Measurements from ENCODE around the gene RABGGTA. TPM values are rescaled to one million over a fixed set of nuclear protein-coding genes. Genes with fewer than 3 reads are reported as not detected.
"Not testable (repeated sequence)": the region's sequence is repeated elsewhere in the genome, so short reads cannot be mapped to it uniquely, and the experiment has no call there.

Gene RABGGTA
- total and polyA plus RNA-seq, 9 of the 15 experiments (the other 6 are each of a cell fraction or from before 2014, with no cell fraction given): 4.5 to 24.2 (median 15.5) TPM

GRCh38 chr14:24219080-24219479 lies 52.3 kb downstream of the RABGGTA start:
- FAIRE-seq (no peak), ATAC-seq (no peak), DNase-seq (ENCODE audit: extremely low read depth in 1 of 4, low spot score in 3 of 4) (no peak)
- Histone ChIP-seq H3K9me1 (ENCODE audit: control insufficient read depth, insufficient read depth, low read length) (no peaks in the 10 kb centered on the region), H3K4me2 (ENCODE audit: insufficient read depth, low read length) (no peak overlapping the region), H3K9ac (ENCODE audit: insufficient read depth in 1 of 2, low read depth in 2 of 2, low read length in 2 of 2) (no peak overlapping the region), H3K36me3 (ENCODE audit: control insufficient read depth, insufficient read depth, low read length) (peaks cover 13% of the 10 kb centered on the region; the same call in 2 of the 3 replicates), H3K27me3 (ENCODE audit: control insufficient read depth in 2 of 2, insufficient read depth in 2 of 2, low read length in 2 of 2) (no peaks in the 10 kb centered on the region), H3K27ac (ENCODE audit: extremely low read depth, low read depth, low read length) (no peak overlapping the region), H2AFZ (ENCODE audit: low read depth, low read length) (no peak overlapping the region), H3K4me1 (replicated peaks in 1 of 2; ENCODE audit: control insufficient read depth in 2 of 2, insufficient read depth in 2 of 2, low read length in 2 of 2) (peaks cover 4 to 6% of the 10 kb centered on the region in 2 experiments; a peak in 4 of 5 replicates), H3K4me3 (no peak overlapping the region), H3K79me2 (ENCODE audit: control insufficient read depth, insufficient read depth, low read length) (peaks cover 16% of the 10 kb centered on the region), H4K20me1 (replicated peaks; ENCODE audit: control insufficient read depth, insufficient read depth, low read length) (no peaks in the 10 kb centered on the region), H3K9me3 (replicated peaks; ENCODE audit: control insufficient read depth, insufficient read depth, low read depth, low read length) (no peaks in the 10 kb centered on the region)
- no peak for TF ChIP-seq ELF1 (tag; IDR thresholded peaks at IDR 0.05)
- no peak for TF ChIP-seq POLR2H (tag; IDR thresholded peaks at IDR 0.05; ENCODE audit: low read depth)
- TF ChIP-seq THAP7 (CRISPR knock-in tag; IDR thresholded peaks at IDR 0.05): no peak
- WGBS (ENCODE audit: insufficient coverage, low coverage, missing lambda C conversion rate): 70% methylated on average over 2 of the region's 4 CpGs
- ChIA-PET POLR2A (no interaction called here), CTCF (ENCODE audit: low intra/inter-chr PET ratio) (no interaction called here)
- intact Hi-C loops (cut with micrococcal nuclease): no loop called here
- no TSS peak for BruUV-seq (replicated peaks)
- in situ Hi-C loops (cut with MboI): no loop called here

DNA sequence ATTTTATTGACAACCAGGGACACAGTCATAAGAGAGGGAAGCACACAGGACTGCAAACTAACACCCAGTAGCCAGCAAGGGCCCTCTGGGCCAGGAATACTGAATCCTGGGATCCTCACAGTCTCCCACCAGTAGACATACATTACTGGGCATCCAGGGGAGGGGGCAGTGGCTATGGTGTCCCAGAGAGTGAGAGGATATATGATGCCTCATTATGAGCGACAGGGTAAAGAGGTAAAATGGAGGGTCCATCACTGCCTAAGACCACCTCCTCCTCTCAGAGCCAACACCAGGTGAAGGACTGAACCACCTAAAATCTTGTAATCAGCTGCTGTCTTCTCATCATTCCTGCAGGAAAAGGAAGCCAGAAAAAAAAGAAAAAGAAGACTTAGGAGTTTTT lies 54.5 kb downstream of the RABGGTA start:
- H3K27me3 ChIP-seq (ENCODE audit: control insufficient read depth in 2 of 2, insufficient read depth in 2 of 2, low read length in 2 of 2); ATAC-seq; H4K20me1 ChIP-seq (replicated peaks; ENCODE audit: control insufficient read depth, insufficient read depth, low read length); DNase-seq (ENCODE audit: extremely low read depth in 1 of 4, low spot score in 3 of 4); H2AFZ ChIP-seq (ENCODE audit: low read depth, low read length); in situ Hi-C loops (cut with MboI); H3K9ac ChIP-seq (ENCODE audit: insufficient read depth in 1 of 2, low read depth in 2 of 2, low read length in 2 of 2); H3K9me3 ChIP-seq (replicated peaks; ENCODE audit: control insufficient read depth, insufficient read depth, low read depth, low read length); H3K4me2 ChIP-seq (ENCODE audit: insufficient read depth, low read length); CTCF ChIA-PET (ENCODE audit: low intra/inter-chr PET ratio); H3K9me1 ChIP-seq (ENCODE audit: control insufficient read depth, insufficient read depth, low read length); BruUV-seq (replicated peaks); FAIRE-seq; H3K27ac ChIP-seq (ENCODE audit: extremely low read depth, low read depth, low read length); H3K4me3 ChIP-seq: not testable (repeated sequence)
- Histone ChIP-seq H3K79me2 (ENCODE audit: control insufficient read depth, insufficient read depth, low read length) (peaks cover 23% of the 10 kb centered on the region), H3K36me3 (ENCODE audit: control insufficient read depth, insufficient read depth, low read length) (peaks cover 16% of the 10 kb centered on the region; the same call in 2 of the 3 replicates), H3K4me1 (replicated peaks in 1 of 2; ENCODE audit: control insufficient read depth in 2 of 2, insufficient read depth in 2 of 2, low read length in 2 of 2) (peaks cover 4 to 11% of the 10 kb centered on the region in 2 experiments; a peak in 4 of 5 replicates)
- 50% methylated on average over 1 of the region's 1 CpG for WGBS (ENCODE audit: insufficient coverage, low coverage, missing lambda C conversion rate)
- POLR2A ChIA-PET: interaction anchor here (0.6 to 0.7 kb wide), 2 partner anchors 27 to 28 kb away, joined by 3 read pairs; no protein-coding TSS in a partner anchor
- intact Hi-C loops (cut with micrococcal nuclease): loop anchor here (1.0 to 2.0 kb wide), 2 partner anchors 16 to 80 kb away; partner anchors contain the start of genes GMPR2 and NEDD8

Data from K562 (cell line).